ENCODE measurements around the gene SLC22A15.
A peak's percentile ranks its signal among the peaks of the same experiment; 100 is the strongest.

GRCh38 chr1:115977499-115978258 is 1.4 kb downstream of the SLC22A15 start:
- TF ChIP-seq CTCF (IDR thresholded peaks at IDR 0.05; ENCODE audit: insufficient read depth, low read length) (no peak), POLR2AphosphoS5 (IDR thresholded peaks at IDR 0.05; ENCODE audit: low read depth) (peak; percentile 70), REST (IDR thresholded peaks at IDR 0.05; ENCODE audit: insufficient replicate concordance, low read depth) (no peak)

All from HL-60 (cell line).